HCT116 (cell line): ENCODE data around the gene ZSWIM5. TPM values are rescaled to one million over a fixed set of nuclear protein-coding genes. Genes with fewer than 3 reads are reported as not detected.

ENCODE experiments used
- ATAC-seq: fragments of 200-7000 bp; cut with Tn5 transposase; 2 replicates; pipeline ENCODE4 v1.9.1; 2020; ENCODE audit warnings: mild to moderate bottlenecking, moderate library complexity
- BruUV-seq: library from RNA; stranded (reverse); fragments of 400-500 nt; replicated peaks from 2 replicates; lab custom pipeline; 2021; lab: Mats Ljungman, UMichigan
- CTCF ChIA-PET: fragments of 300-600 bp; sonication (Branson Sonifier 250); formaldehyde crosslinking; loops from one replicate; lab custom pipeline; 2021; ENCODE audit warnings: antibody characterized with exemption; lab: Charles Lee
- POLR2A ChIA-PET: fragments of 300-600, 350-600 bp; sonication (Branson Sonifier 250); formaldehyde crosslinking; loops from one replicate; lab custom pipeline; 2021; ENCODE audit warnings: antibody characterized with exemption; lab: Charles Lee
- RAD21 ChIA-PET, 2 experiments: fragments of 300-600 bp; sonication (Branson Sonifier 250); formaldehyde crosslinking; loops; one replicate each; lab custom pipeline; 2023; ENCODE audit warnings: low total read pairs in 2 of 2; ENCODE audit not compliant: uncharacterized antibody in 2 of 2, unreplicated experiment in 2 of 2, low non-redundant PET in 1 of 2; lab: Charles Lee
- DNase-seq: peaks from one replicate; pipeline ENCODE4 v3.0.0-alpha.2; 2010; ENCODE audit warnings: low read depth, low spot score
- H2AFZ ChIP-seq: fragments of 200-600 bp; shearing (Covaris generic), sonication (generic); 2 replicates; pipeline ENCODE4 v1.6.1; 2017; ENCODE audit warnings: low read depth, mixed run types, mixed read lengths, antibody characterized with exemption, low read length; ENCODE audit not compliant: poor library complexity, severe bottlenecking
- H3K27ac ChIP-seq: 2 replicates; pipeline ENCODE4 v1.5.1; 2012; ENCODE audit warnings: low read depth, low read length
- H3K27me3 ChIP-seq: fragments of 200-600 bp; sonication (generic); 2 replicates; pipeline ENCODE4 v1.6.1; 2016; ENCODE audit warnings: mixed run types, low read length, mixed read lengths; ENCODE audit not compliant: insufficient read depth
- H3K36me3 ChIP-seq, 2 experiments: fragments of 200-500 bp in 1 of 2; fragments of 200-600 bp in 1 of 2; sonication (Bioruptor generic) in 1 of 2; sonication (generic) in 1 of 2; 2 replicates each; pipeline versions ENCODE4 v1.5.1 to v1.6.1; 2014 to 2016; ENCODE audit warnings: low read length in 2 of 2, inconsistent platforms in 1 of 2, mixed read lengths in 1 of 2, mixed run types in 1 of 2; ENCODE audit not compliant: insufficient read depth in 2 of 2, control insufficient read depth in 1 of 2
- H3K4me1 ChIP-seq, 2 experiments: fragments of 200-600 bp in 1 of 2; sonication (generic) in 1 of 2; 2 replicates each; pipeline versions ENCODE4 v1.5.1 to v1.6.1; 2012 to 2017; ENCODE audit warnings: low read length in 2 of 2, inconsistent platforms in 1 of 2, mild to moderate bottlenecking in 1 of 2, mixed read lengths in 1 of 2, mixed run types in 1 of 2, moderate library complexity in 1 of 2; ENCODE audit not compliant: insufficient read depth in 2 of 2, control insufficient read depth in 1 of 2
- H3K4me2 ChIP-seq: fragments of 200-600 bp; sonication (generic); 2 replicates; pipeline ENCODE4 v1.6.1; 2017; ENCODE audit warnings: mixed run types, low read length, mixed read lengths
- H3K4me3 ChIP-seq, 2 experiments: fragments of 200-600 bp in 1 of 2; sonication (generic) in 1 of 2; replicated peaks in 1 of 2; 2 replicates each; pipeline ENCODE4 v1.5.1; 2011 to 2016; ENCODE audit warnings: low read length in 2 of 2, control low read depth in 1 of 2, low read depth in 1 of 2, mild to moderate bottlenecking in 1 of 2, mixed read lengths in 1 of 2, mixed run types in 1 of 2
- H3K79me2 ChIP-seq: fragments of 200-600 bp; sonication (generic); 2 replicates; pipeline ENCODE4 v1.6.1; 2017; ENCODE audit warnings: mild to moderate bottlenecking, mixed run types, low read length, moderate library complexity, mixed read lengths; ENCODE audit not compliant: insufficient read depth
- H3K9ac ChIP-seq: fragments of 200-600 bp; sonication (generic); 2 replicates; pipeline ENCODE4 v1.6.1; 2016; ENCODE audit warnings: low read length, mixed read lengths
- H3K9me2 ChIP-seq: fragments of 200-600 bp; sonication (generic), shearing (Covaris generic); 2 replicates; pipeline ENCODE4 v1.6.1; 2017; ENCODE audit warnings: mixed run types, mild to moderate bottlenecking, moderate library complexity; ENCODE audit not compliant: insufficient read depth
- H3K9me3 ChIP-seq, 2 experiments: fragments of 200-500 bp in 1 of 2; fragments of 200-600 bp in 1 of 2; sonication (Bioruptor generic) in 1 of 2; sonication (generic) in 1 of 2; 2 replicates each; pipeline ENCODE4 v1.6.1; 2014 to 2017; ENCODE audit warnings: low read length in 2 of 2, mixed read lengths in 2 of 2, inconsistent platforms in 1 of 2, low read depth in 1 of 2, mild to moderate bottlenecking in 1 of 2, mixed run types in 1 of 2, moderate library complexity in 1 of 2; ENCODE audit not compliant: control insufficient read depth in 1 of 2, insufficient read depth in 1 of 2
- H4K20me1 ChIP-seq: fragments of 200-600 bp; sonication (generic), shearing (Covaris generic); 2 replicates; pipeline ENCODE4 v1.6.1; 2017; ENCODE audit warnings: mixed run types, mild to moderate bottlenecking, moderate library complexity; ENCODE audit not compliant: insufficient read depth
- CEBPB ChIP-seq: IDR thresholded peaks from 2 replicates; pipeline ENCODE4 v1.6.1; 2012; ENCODE audit warnings: low read depth
- CTCF ChIP-seq, 3 experiments: fragments of 200-600 bp in 1 of 3; sonication (generic) in 1 of 3; IDR thresholded peaks in 2 of 3; conservative IDR thresholded peaks in 1 of 3; 2 replicates each; pipeline ENCODE4 v1.5.1; 2012 to 2017; ENCODE audit warnings: low read depth in 2 of 3, low read length in 2 of 3, antibody characterized with exemption in 1 of 3, borderline replicate concordance in 1 of 3, control low read depth in 1 of 3, mild to moderate bottlenecking in 1 of 3, mixed read lengths in 1 of 3, mixed run types in 1 of 3, moderate library complexity in 1 of 3; ENCODE audit not compliant: insufficient read depth in 1 of 3
- EGR1 ChIP-seq: IDR thresholded peaks from 2 replicates; pipeline ENCODE4 v1.6.1; 2012; ENCODE audit warnings: low read depth
- ELF1 ChIP-seq: IDR thresholded peaks from 2 replicates; pipeline ENCODE4 v1.6.1; 2012; ENCODE audit warnings: low read depth, borderline replicate concordance
- POLR2AphosphoS5 ChIP-seq: IDR thresholded peaks from 2 replicates; pipeline ENCODE4 v1.6.1; 2011; ENCODE audit warnings: mild to moderate bottlenecking, low read depth, low read length, moderate library complexity
- SIN3A ChIP-seq: IDR thresholded peaks from 2 replicates; pipeline ENCODE4 v1.6.1; 2012; ENCODE audit warnings: low read depth
- SP1 ChIP-seq: IDR thresholded peaks from 2 replicates; pipeline ENCODE4 v1.6.1; 2012; ENCODE audit warnings: low read depth
- TCF7L2 ChIP-seq: IDR thresholded peaks from 2 replicates; pipeline ENCODE4 v1.7.0; 2011; ENCODE audit warnings: borderline replicate concordance, inconsistent platforms; ENCODE audit not compliant: insufficient read depth, insufficient read length; ENCODE audit errors: extremely low read depth
- YY1 ChIP-seq: IDR thresholded peaks from 2 replicates; pipeline ENCODE4 v1.6.1; 2011; ENCODE audit warnings: low read length, low read depth, moderate library complexity, mild to moderate bottlenecking; ENCODE audit not compliant: insufficient replicate concordance; ENCODE audit errors: extremely low read depth
- ZBTB33 ChIP-seq: IDR thresholded peaks from 2 replicates; pipeline ENCODE4 v1.6.1; 2011; ENCODE audit warnings: mild to moderate bottlenecking, low read length, moderate library complexity; ENCODE audit not compliant: insufficient replicate concordance; ENCODE audit errors: extremely low read depth
- ZFX ChIP-seq: fragments of 450-650 bp; IDR thresholded peaks from 2 replicates; pipeline ENCODE4 v1.6.1; 2017
- intact Hi-C: fragments of 100-400 bp; cut with micrococcal nuclease; formaldehyde crosslinking; loops from 2 replicates; pipeline ENCODE4 v1.10.0; 2022
- total RNA-seq: library from RNA; stranded (reverse); gene quantifications from one replicate; pipeline ENCODE4 v1.2.1, GENCODE V29; 2021; ENCODE audit not compliant: unreplicated experiment
- TF ChIP-seq, protein P1 (sequence below): IDR thresholded peaks from 2 replicates; pipeline ENCODE4 v1.6.1; 2012
- TF ChIP-seq, protein P2 (sequence below): IDR thresholded peaks from 2 replicates; pipeline ENCODE4 v1.6.1; 2012; ENCODE audit warnings: low read depth

Gene ZSWIM5
- total RNA-seq, 1 experiment from 2014 or later, result 1.1 TPM

DNA sequence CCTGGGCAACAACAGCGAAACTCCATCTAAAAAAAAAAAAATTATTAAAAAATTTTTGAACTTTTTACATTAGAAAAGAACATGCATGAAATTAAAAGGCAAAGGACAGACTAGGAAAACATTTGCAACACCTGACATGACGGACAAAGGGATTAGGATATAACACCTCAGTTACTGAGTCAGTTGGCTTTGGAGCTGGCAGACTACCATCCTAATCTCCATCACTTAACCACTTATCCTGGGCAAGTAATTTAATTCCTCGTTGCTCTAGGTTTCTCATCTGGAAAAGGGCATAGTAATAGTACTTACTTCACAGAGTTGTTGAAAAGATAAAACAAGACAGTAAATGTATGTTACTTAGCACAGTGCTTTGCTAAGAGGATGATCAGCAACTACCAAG, 207.2 kb downstream of the ZSWIM5 start:
- TF ChIP-seq SIN3A (no peak), CEBPB (no peak), CTCF (IDR thresholded peaks at IDR 0.05 in 2 of 3, conservative IDR thresholded peaks at IDR 0.05 in 1 of 3; ENCODE audit: borderline replicate concordance in 1 of 3, insufficient read depth in 1 of 3, low read depth in 2 of 3, low read length in 2 of 3) (no peak), TCF7L2 (no peak), SP1 (no peak), EGR1 (no peak), ZBTB33 (no peak), POLR2AphosphoS5 (no peak), ELF1 (no peak), ZFX (no peak), YY1 (no peak)
- TF ChIP-seq, protein P1, sequence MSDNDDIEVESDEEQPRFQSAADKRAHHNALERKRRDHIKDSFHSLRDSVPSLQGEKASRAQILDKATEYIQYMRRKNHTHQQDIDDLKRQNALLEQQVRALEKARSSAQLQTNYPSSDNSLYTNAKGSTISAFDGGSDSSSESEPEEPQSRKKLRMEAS, result no peak
- TF ChIP-seq, protein P2, sequence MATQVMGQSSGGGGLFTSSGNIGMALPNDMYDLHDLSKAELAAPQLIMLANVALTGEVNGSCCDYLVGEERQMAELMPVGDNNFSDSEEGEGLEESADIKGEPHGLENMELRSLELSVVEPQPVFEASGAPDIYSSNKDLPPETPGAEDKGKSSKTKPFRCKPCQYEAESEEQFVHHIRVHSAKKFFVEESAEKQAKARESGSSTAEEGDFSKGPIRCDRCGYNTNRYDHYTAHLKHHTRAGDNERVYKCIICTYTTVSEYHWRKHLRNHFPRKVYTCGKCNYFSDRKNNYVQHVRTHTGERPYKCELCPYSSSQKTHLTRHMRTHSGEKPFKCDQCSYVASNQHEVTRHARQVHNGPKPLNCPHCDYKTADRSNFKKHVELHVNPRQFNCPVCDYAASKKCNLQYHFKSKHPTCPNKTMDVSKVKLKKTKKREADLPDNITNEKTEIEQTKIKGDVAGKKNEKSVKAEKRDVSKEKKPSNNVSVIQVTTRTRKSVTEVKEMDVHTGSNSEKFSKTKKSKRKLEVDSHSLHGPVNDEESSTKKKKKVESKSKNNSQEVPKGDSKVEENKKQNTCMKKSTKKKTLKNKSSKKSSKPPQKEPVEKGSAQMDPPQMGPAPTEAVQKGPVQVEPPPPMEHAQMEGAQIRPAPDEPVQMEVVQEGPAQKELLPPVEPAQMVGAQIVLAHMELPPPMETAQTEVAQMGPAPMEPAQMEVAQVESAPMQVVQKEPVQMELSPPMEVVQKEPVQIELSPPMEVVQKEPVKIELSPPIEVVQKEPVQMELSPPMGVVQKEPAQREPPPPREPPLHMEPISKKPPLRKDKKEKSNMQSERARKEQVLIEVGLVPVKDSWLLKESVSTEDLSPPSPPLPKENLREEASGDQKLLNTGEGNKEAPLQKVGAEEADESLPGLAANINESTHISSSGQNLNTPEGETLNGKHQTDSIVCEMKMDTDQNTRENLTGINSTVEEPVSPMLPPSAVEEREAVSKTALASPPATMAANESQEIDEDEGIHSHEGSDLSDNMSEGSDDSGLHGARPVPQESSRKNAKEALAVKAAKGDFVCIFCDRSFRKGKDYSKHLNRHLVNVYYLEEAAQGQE, result no peak
- TF ChIP-seq, all 23 proteins: peak for 0
- no peak overlapping the region for H3K4me3 ChIP-seq
- no peak overlapping the region for H3K4me2 ChIP-seq
- BruUV-seq, result no TSS peak
- H2AFZ ChIP-seq, result no peak overlapping the region
- no peaks in the 10 kb centered on the region for H3K4me1 ChIP-seq
- ChIA-PET RAD21 (no interaction called here), POLR2A (no interaction called here), CTCF (no interaction called here)
- H3K9ac ChIP-seq, result no peak overlapping the region
- no peaks in the 10 kb centered on the region for H4K20me1 ChIP-seq
- no peak for DNase-seq
- H3K9me3 ChIP-seq, result no peaks in the 10 kb centered on the region
- no peaks in the 10 kb centered on the region for H3K79me2 ChIP-seq
- peaks cover 0 to 6% of the 10 kb centered on the region in 2 experiments; a peak in 1 of 4 replicates for H3K36me3 ChIP-seq
- intact Hi-C loops, result no loop called here
- H3K9me2 ChIP-seq, result no peaks in the 10 kb centered on the region
- H3K27me3 ChIP-seq, result no peaks in the 10 kb centered on the region
- no peak for ATAC-seq
- H3K27ac ChIP-seq, result no peak overlapping the region
